SK-N-MC (cell line): ENCODE results near the gene CARD19.
"Not testable (repeated sequence)": the region's sequence is repeated elsewhere in the genome, so short reads cannot be mapped to it uniquely, and the experiment has no call there.

Experiments
- DNase-seq: peaks from one replicate; pipeline ENCODE4 v3.0.0-alpha.2; 2011; ENCODE audit warnings: low read depth, low spot score
- H3K27ac ChIP-seq: fragments of 200-600 bp; sonication (generic); 2 replicates; pipeline ENCODE4 v1.5.1; 2016; ENCODE audit warnings: mixed run types
- H3K36me3 ChIP-seq: fragments of 200-600 bp; sonication (generic); 2 replicates; pipeline ENCODE4 v1.6.1; 2017; ENCODE audit warnings: antibody characterized with exemption, low read length, mixed read lengths; ENCODE audit not compliant: insufficient read depth
- H3K4me3 ChIP-seq: fragments of 200-600 bp; sonication (generic); 2 replicates; pipeline ENCODE4 v1.5.1; 2016
- H3K9ac ChIP-seq: fragments of 200-600 bp; sonication (generic); 2 replicates; pipeline ENCODE4 v1.8.0; 2017; ENCODE audit warnings: mixed run types, mixed read lengths; ENCODE audit not compliant: insufficient read length
- H3K9me3 ChIP-seq: fragments of 200-600 bp; sonication (generic); 2 replicates; pipeline ENCODE4 v1.6.1; 2017; ENCODE audit warnings: low read depth, mild to moderate bottlenecking, antibody characterized with exemption, low read length, moderate library complexity, mixed read lengths
- EZH2 ChIP-seq: fragments of 200-600 bp; sonication (generic); IDR thresholded peaks from one replicate; pipeline ENCODE4 v1.6.1; 2017; ENCODE audit warnings: antibody characterized with exemption
- FOXP2 ChIP-seq: optimal IDR thresholded peaks from 2 replicates; pipeline ENCODE3; 2011; ENCODE audit warnings: mild to moderate bottlenecking, moderate library complexity; ENCODE audit not compliant: insufficient read depth; ENCODE audit errors: extremely low read length, control extremely low read depth
- POLR2AphosphoS5 ChIP-seq: IDR thresholded peaks from 2 replicates; pipeline ENCODE4 v1.6.1; 2012; ENCODE audit warnings: mild to moderate bottlenecking, low read depth, low read length, borderline replicate concordance

The CARD19 gene

GRCh38 chr9:93112864-93113389, 16.9 kb downstream of the CARD19 start:
- no peak overlapping the region for H3K27ac ChIP-seq
- H3K36me3 ChIP-seq: no peaks in the 10 kb centered on the region
- no peak for DNase-seq
- no peak overlapping the region for H3K4me3 ChIP-seq
- no peaks in the 10 kb centered on the region for H3K9me3 ChIP-seq
- H3K9ac ChIP-seq: no peak overlapping the region
- TF ChIP-seq FOXP2 (no peak), EZH2 (no peak), POLR2AphosphoS5 (no peak)

- Histone ChIP-seq H3K27ac (no peak overlapping the region), H3K4me3 (no peak overlapping the region), H3K9ac (no peak overlapping the region), H3K36me3 (no peaks in the 10 kb centered on the region), H3K9me3 (no peaks in the 10 kb centered on the region)
- DNase-seq: no peak
- no peak for TF ChIP-seq FOXP2
- TF ChIP-seq EZH2: no peak
- no peak for TF ChIP-seq POLR2AphosphoS5
Measured at GRCh38 chr9:93114169-93114983, 18.4 kb downstream of the CARD19 start.

GRCh38 chr9:93114984-93115335, 18.9 kb downstream of the CARD19 start:
- H3K4me3 ChIP-seq: no peak overlapping the region
- no peaks in the 10 kb centered on the region for H3K9me3 ChIP-seq
- no peak for DNase-seq
- no peaks in the 10 kb centered on the region for H3K36me3 ChIP-seq
- TF ChIP-seq FOXP2 (no peak), POLR2AphosphoS5 (no peak), EZH2 (no peak)
- H3K27ac ChIP-seq: no peak overlapping the region
- H3K9ac ChIP-seq: no peak overlapping the region

- Histone ChIP-seq H3K27ac (no peak overlapping the region), H3K9ac (no peak overlapping the region), H3K4me3 (no peak overlapping the region), H3K9me3 (no peaks in the 10 kb centered on the region), H3K36me3 (no peaks in the 10 kb centered on the region)
- DNase-seq: no peak
- TF ChIP-seq FOXP2 (no peak), EZH2 (no peak)
Measured at GRCh38 chr9:93115486-93116071, 19.6 kb downstream of the CARD19 start.

- no peaks in the 10 kb centered on the region for H3K9me3 ChIP-seq
- H3K9ac ChIP-seq: no peak overlapping the region
- no peak overlapping the region for H3K27ac ChIP-seq
- no peak for DNase-seq
- H3K4me3 ChIP-seq: no peak overlapping the region
- no peaks in the 10 kb centered on the region for H3K36me3 ChIP-seq
- TF ChIP-seq FOXP2 (no peak), POLR2AphosphoS5 (no peak), EZH2 (no peak)
Measured at GRCh38 chr9:93116072-93116961, 20.3 kb downstream of the CARD19 start.

GRCh38 chr9:93117521-93117920, 21.5 kb downstream of the CARD19 start:
- H3K36me3 ChIP-seq, H3K4me3 ChIP-seq, DNase-seq, H3K9ac ChIP-seq, H3K9me3 ChIP-seq, H3K27ac ChIP-seq: not testable (repeated sequence)

- Histone ChIP-seq H3K27ac (no peak overlapping the region), H3K9me3 (no peaks in the 10 kb centered on the region), H3K4me3 (no peak overlapping the region), H3K9ac (no peak overlapping the region), H3K36me3 (no peaks in the 10 kb centered on the region)
- TF ChIP-seq POLR2AphosphoS5 (no peak), EZH2 (no peak), FOXP2 (no peak)
- DNase-seq: no peak
Measured at GRCh38 chr9:93117924-93118862, 22.2 kb downstream of the CARD19 start.
